CD4-positive, alpha-beta T cell (primary cell): Measurements from ENCODE around the gene GET3. TPM values are rescaled to one million over a fixed set of nuclear protein-coding genes. Genes with fewer than 3 reads are reported as not detected.

Experiments
- ATAC-seq: fragments of 200-7000 bp; cut with Tn5 transposase; one replicate; pipeline ENCODE4 v1.10.0; 2022; ENCODE audit warnings: mild to moderate bottlenecking; ENCODE audit not compliant: poor library complexity
- CTCF ChIA-PET: fragments of 350-600 bp; sonication (Branson Sonifier 250); formaldehyde crosslinking; loops from one replicate; lab custom pipeline; 2021; ENCODE audit warnings: antibody characterized with exemption, inconsistent platforms; lab: Charles Lee
- POLR2A ChIA-PET: fragments of 350-600 bp; sonication (Branson Sonifier 250); formaldehyde crosslinking; loops from one replicate; lab custom pipeline; 2021; ENCODE audit warnings: antibody characterized with exemption, inconsistent platforms; lab: Charles Lee
- DNase-seq, 14 experiments: peaks; one replicate each; pipeline ENCODE4 v3.0.0-alpha.2; 2013 to 2020; ENCODE audit warnings: mixed read lengths in 2 of 14
- H3K27ac ChIP-seq, 2 donors: one replicate each; pipeline versions ENCODE4 v1.5.1 to v1.7.0; 2013; ENCODE audit warnings: low read length in 2 of 2, low read depth in 1 of 2, mild to moderate bottlenecking in 1 of 2
- H3K27me3 ChIP-seq, 2 experiments: 1 replicate in 1 of 2; 2 replicates in 1 of 2; pipeline versions ENCODE4 v1.6.1 to v1.7.0; 2013; ENCODE audit warnings: low read length in 2 of 2, control low read depth in 1 of 2, mild to moderate bottlenecking in 1 of 2, moderate library complexity in 1 of 2; ENCODE audit not compliant: insufficient read depth in 2 of 2, control insufficient read depth in 1 of 2
- H3K36me3 ChIP-seq: one replicate; pipeline ENCODE4 v1.6.1; 2013; ENCODE audit warnings: low read length, control low read depth; ENCODE audit not compliant: insufficient read depth
- H3K4me1 ChIP-seq: one replicate; pipeline ENCODE4 v1.6.1; 2013; ENCODE audit warnings: low read length, control low read depth; ENCODE audit not compliant: insufficient read depth
- H3K4me3 ChIP-seq: one replicate; pipeline ENCODE4 v1.5.1; 2013; ENCODE audit warnings: mild to moderate bottlenecking, low read length, moderate library complexity
- H3K9me3 ChIP-seq, 2 experiments: 1 replicate in 1 of 2; 2 replicates in 1 of 2; pipeline versions ENCODE4 v1.6.1 to v1.7.0; 2013; ENCODE audit warnings: low read length in 2 of 2, mild to moderate bottlenecking in 2 of 2, control low read depth in 1 of 2, moderate library complexity in 1 of 2; ENCODE audit not compliant: control insufficient read depth in 1 of 2, insufficient read depth in 1 of 2
- H3K27ac Mint-ChIP-seq: one replicate; pipeline ENCODE4 v1.8.0; 2020; ENCODE audit warnings: mixed read lengths
- H3K27me3 Mint-ChIP-seq: one replicate; pipeline ENCODE4 v1.8.0; 2021; ENCODE audit warnings: mixed read lengths
- H3K36me3 Mint-ChIP-seq: one replicate; pipeline ENCODE4 v1.8.0; 2021; ENCODE audit warnings: low read depth, mixed read lengths
- H3K4me1 Mint-ChIP-seq: one replicate; pipeline ENCODE4 v1.8.0; 2021; ENCODE audit warnings: low read depth, mixed read lengths
- H3K4me3 Mint-ChIP-seq: one replicate; pipeline ENCODE4 v1.8.0; 2020; ENCODE audit warnings: mild to moderate bottlenecking, mixed read lengths
- H3K9me3 Mint-ChIP-seq: one replicate; pipeline ENCODE4 v1.8.0; 2020; ENCODE audit warnings: mixed read lengths
- intact Hi-C, 2 experiments: fragments of 100-400 bp; cut with DNase I in 1 of 2; cut with micrococcal nuclease in 1 of 2; formaldehyde crosslinking; loops; one replicate each; pipeline versions ENCODE4 v1.15.1 to v1.9.0; 2023 to 2025; cut with DNase I, micrococcal nuclease
- total RNA-seq, 174 experiments: library from RNA in 2 of 174; stranded (reverse) in 2 of 174; gene quantifications; one replicate each; pipeline ENCODE4 v1.2.3 and lab custom pipeline; 2021 to 2026
- TF ChIP-seq, protein P1 (sequence below): fragments of 200-600 bp; IDR thresholded peaks from one replicate; pipeline ENCODE4 v1.8.0; 2022; ENCODE audit warnings: antibody characterized with exemption, mild to moderate bottlenecking

Gene GET3
- total RNA-seq, 2 experiments from 2014 or later: 13.9 to 14.5 TPM

DNA sequence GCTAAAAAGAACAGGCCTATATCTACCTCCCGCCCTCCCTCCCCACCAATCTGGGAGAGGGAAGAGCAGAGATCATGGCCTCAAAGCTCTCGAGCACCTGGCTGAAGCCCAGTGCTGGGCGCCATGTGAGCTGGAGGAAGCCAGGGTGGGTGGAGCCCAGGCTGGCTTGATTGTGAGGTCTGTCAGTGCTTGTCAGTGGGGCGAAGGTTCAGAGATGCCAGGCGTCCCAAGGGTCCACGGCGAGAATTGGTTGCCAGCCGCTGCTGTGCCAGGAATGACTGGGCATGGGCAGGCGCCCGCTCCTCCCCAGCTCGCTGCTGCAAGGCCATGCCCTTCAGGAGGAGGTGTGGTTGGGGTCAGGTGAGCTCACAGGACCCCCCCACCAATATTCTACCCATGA, 25.8 kb downstream of the GET3 start:
- Histone ChIP-seq H3K36me3 (no peaks in the 10 kb centered on the region), H3K4me1 (peaks cover 13% of the 10 kb centered on the region), H3K4me3 (no peak overlapping the region), H3K27me3 (peaks cover 0 to under 1% of the 10 kb centered on the region in 2 experiments), H3K9me3 (peaks cover 0 to 5% of the 10 kb centered on the region in 2 experiments), H3K27ac (no peak overlapping the region)
- peaks cover 4% of the 10 kb centered on the region for H3K36me3 Mint-ChIP-seq
- ChIA-PET CTCF (interaction anchor here (2.0 kb wide), 1 partner anchor 33 kb away, joined by 5 read pairs; no protein-coding TSS in a partner anchor), POLR2A (no interaction called here)
- intact Hi-C loops: no loop called here
- no peak for ATAC-seq
- no peaks in the 10 kb centered on the region for H3K4me1 Mint-ChIP-seq
- no peak overlapping the region for H3K4me3 Mint-ChIP-seq
- peaks cover 5% of the 10 kb centered on the region for H3K27me3 Mint-ChIP-seq
- TF ChIP-seq, protein P1, sequence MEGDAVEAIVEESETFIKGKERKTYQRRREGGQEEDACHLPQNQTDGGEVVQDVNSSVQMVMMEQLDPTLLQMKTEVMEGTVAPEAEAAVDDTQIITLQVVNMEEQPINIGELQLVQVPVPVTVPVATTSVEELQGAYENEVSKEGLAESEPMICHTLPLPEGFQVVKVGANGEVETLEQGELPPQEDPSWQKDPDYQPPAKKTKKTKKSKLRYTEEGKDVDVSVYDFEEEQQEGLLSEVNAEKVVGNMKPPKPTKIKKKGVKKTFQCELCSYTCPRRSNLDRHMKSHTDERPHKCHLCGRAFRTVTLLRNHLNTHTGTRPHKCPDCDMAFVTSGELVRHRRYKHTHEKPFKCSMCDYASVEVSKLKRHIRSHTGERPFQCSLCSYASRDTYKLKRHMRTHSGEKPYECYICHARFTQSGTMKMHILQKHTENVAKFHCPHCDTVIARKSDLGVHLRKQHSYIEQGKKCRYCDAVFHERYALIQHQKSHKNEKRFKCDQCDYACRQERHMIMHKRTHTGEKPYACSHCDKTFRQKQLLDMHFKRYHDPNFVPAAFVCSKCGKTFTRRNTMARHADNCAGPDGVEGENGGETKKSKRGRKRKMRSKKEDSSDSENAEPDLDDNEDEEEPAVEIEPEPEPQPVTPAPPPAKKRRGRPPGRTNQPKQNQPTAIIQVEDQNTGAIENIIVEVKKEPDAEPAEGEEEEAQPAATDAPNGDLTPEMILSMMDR: no peak
- no peak for DNase-seq
- no peaks in the 10 kb centered on the region for H3K9me3 Mint-ChIP-seq
- no peak overlapping the region for H3K27ac Mint-ChIP-seq

GRCh38 chr19:12764698-12765097, 27.4 kb downstream of the GET3 start:
- H3K9me3 ChIP-seq: peaks cover 0 to 5% of the 10 kb centered on the region in 2 experiments
- ChIA-PET CTCF (interaction anchor here (3.1 to 3.3 kb wide), 2 partner anchors 31 to 83 kb away, joined by 19 to 30 read pairs; no protein-coding TSS in a partner anchor), POLR2A (interaction anchor here (0.9 to 2.3 kb wide), 2 partner anchors 29 to 30 kb away, joined by 3 to 14 read pairs; partner anchors contain the start of gene TRIR)
- DNase-seq (no peak), ATAC-seq (no peak)
- Mint-ChIP-seq H3K36me3 (peaks cover 4% of the 10 kb centered on the region), H3K4me1 (no peaks in the 10 kb centered on the region), H3K4me3 (no peak overlapping the region), H3K9me3 (no peaks in the 10 kb centered on the region), H3K27ac (no peak overlapping the region), H3K27me3 (no peaks in the 10 kb centered on the region)
- TF ChIP-seq, protein P1: no peak
- H3K4me1 ChIP-seq: peaks cover 19% of the 10 kb centered on the region
- H3K27me3 ChIP-seq: no peaks in the 10 kb centered on the region
- intact Hi-C loops: no loop called here
- no peak overlapping the region for H3K27ac ChIP-seq
- H3K4me3 ChIP-seq: no peak overlapping the region
- no peaks in the 10 kb centered on the region for H3K36me3 ChIP-seq

- POLR2A ChIA-PET: interaction anchor here (0.5 to 2.3 kb wide), 10 partner anchors 9 to 459 kb away, joined by 3 to 14 read pairs (median 6); partner anchors contain the start of genes HOOK2, JUNB, PRDX2 and THSD8
- H3K9me3 ChIP-seq: peaks cover 0 to 5% of the 10 kb centered on the region in 2 experiments
- H3K9me3 Mint-ChIP-seq: no peaks in the 10 kb centered on the region
- no peak overlapping the region for H3K4me3 ChIP-seq
- intact Hi-C loops: loop anchor here (1.0 to 2.0 kb wide), 3 partner anchors 30 to 81 kb away; no protein-coding TSS in a partner anchor
- DNase-seq (peak in 10 of 14 experiments; percentile 66 to 91 (median 80)), ATAC-seq (peak; percentile 77)
- H3K4me1 ChIP-seq: peaks cover 22% of the 10 kb centered on the region
- H3K36me3 ChIP-seq: no peaks in the 10 kb centered on the region
- peaks cover 4% of the 10 kb centered on the region for H3K36me3 Mint-ChIP-seq
- no peak overlapping the region for H3K27ac Mint-ChIP-seq
- H3K4me1 Mint-ChIP-seq: peaks cover 7% of the 10 kb centered on the region
- TF ChIP-seq, protein P1: peak; percentile 90
- no peak overlapping the region for H3K27ac ChIP-seq
- H3K27me3 ChIP-seq: no peaks in the 10 kb centered on the region
- no peak overlapping the region for H3K4me3 Mint-ChIP-seq
- CTCF ChIA-PET: interaction anchor here (0.6 to 3.3 kb wide), 14 partner anchors 9 to 83 kb away, joined by 3 to 30 read pairs (median 4); partner anchors contain the start of genes FBXW9, GET3 and JUNB
- H3K27me3 Mint-ChIP-seq: no peaks in the 10 kb centered on the region
These were observed 28.8 kb downstream of the GET3 start for GRCh38 chr19:12766051-12766521.
